Bronchial epithelial cell (primary cell): ENCODE measurements around the gene TMEM63C. TPM values are rescaled to one million over a fixed set of nuclear protein-coding genes. Genes with fewer than 3 reads are reported as not detected.

Experiments used
- DNase-seq: peaks from one replicate; pipeline ENCODE4 v3.0.0-alpha.2; 2010; ENCODE audit warnings: low read depth
- FAIRE-seq: peaks from 2 replicates; lab custom pipeline; 2011; peaks lifted over from hg19 to GRCh38; lab: Jason Lieb, UNC
- H3K27me3 ChIP-seq: 2 replicates; pipeline ENCODE4 v1.5.1; 2011; ENCODE audit warnings: low read length; ENCODE audit not compliant: control insufficient read depth, insufficient read depth
- H3K36me3 ChIP-seq: 2 replicates; pipeline ENCODE4 v1.5.1; 2011; ENCODE audit warnings: low read length; ENCODE audit not compliant: control insufficient read depth, insufficient read depth
- H3K4me3 ChIP-seq: 2 replicates; pipeline ENCODE4 v1.5.1; 2011; ENCODE audit warnings: mild to moderate bottlenecking, low read depth, low read length, control low read depth
- CTCF ChIP-seq: IDR thresholded peaks from 2 replicates; pipeline ENCODE4 v1.5.1; 2011; ENCODE audit warnings: mild to moderate bottlenecking, moderate library complexity, low read length, control low read depth, inconsistent platforms; ENCODE audit not compliant: insufficient read depth, severe bottlenecking
- total RNA-seq: library from RNA; depleted of rRNA; stranded (reverse); fragments of >200 nt; gene quantifications from 2 replicates; pipeline ENCODE4 v1.2.1, GENCODE V29; 2014

TMEM63C gene
- total RNA-seq, 1 donor from 2014 or later, result 0.79 TPM

DNA sequence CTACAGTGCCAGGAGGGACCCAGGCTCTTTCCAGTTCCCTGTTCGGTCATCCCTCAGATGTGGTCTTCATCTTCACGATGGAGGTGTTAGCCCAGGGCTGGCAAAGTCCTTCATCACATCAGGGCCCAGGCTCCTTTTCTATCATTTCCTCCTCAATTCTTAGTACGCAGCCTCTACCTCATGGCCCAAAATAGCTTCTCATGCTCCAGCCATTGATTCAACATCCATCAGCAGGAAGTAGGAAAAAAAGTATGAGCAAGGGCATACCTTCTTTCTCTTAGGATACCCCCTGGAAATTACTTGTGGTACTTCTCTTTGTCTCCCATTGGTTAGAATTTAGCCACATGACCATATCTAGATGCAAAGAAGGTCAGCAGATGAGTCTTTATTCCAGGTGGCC, 27.8 kb upstream of the TMEM63C start:
- no peak for TF ChIP-seq CTCF
- FAIRE-seq (no peak), DNase-seq (no peak)
- H3K27me3 ChIP-seq, result peaks cover 2% of the 10 kb centered on the region
- H3K4me3 ChIP-seq, result no peak overlapping the region
- H3K36me3 ChIP-seq, result no peaks in the 10 kb centered on the region

- TF ChIP-seq CTCF, result no peak
- FAIRE-seq (no peak), DNase-seq (no peak)
- peaks cover 2% of the 10 kb centered on the region for H3K27me3 ChIP-seq
- H3K36me3 ChIP-seq, result no peaks in the 10 kb centered on the region
- H3K4me3 ChIP-seq, result no peak overlapping the region
These were observed 27.2 kb upstream of the TMEM63C start for GRCh38 chr14:77154421-77154820.

- no peak for DNase-seq
- FAIRE-seq, result no peak
- Histone ChIP-seq H3K36me3 (no peaks in the 10 kb centered on the region), H3K4me3 (no peak overlapping the region), H3K27me3 (peaks cover 2% of the 10 kb centered on the region)
- TF ChIP-seq CTCF, result no peak
These were observed 26.5 kb upstream of the TMEM63C start for GRCh38 chr14:77155083-77155482.

- Histone ChIP-seq H3K36me3 (no peaks in the 10 kb centered on the region), H3K27me3 (peaks cover 4% of the 10 kb centered on the region), H3K4me3 (no peak overlapping the region)
- DNase-seq (no peak), FAIRE-seq (no peak)
- TF ChIP-seq CTCF, result no peak
These were observed 23.9 kb upstream of the TMEM63C start for GRCh38 chr14:77157740-77158139.

GRCh38 chr14:77158175-77158881, 23.3 kb upstream of the TMEM63C start:
- FAIRE-seq (peak; percentile 92), DNase-seq (peak; percentile 44)
- no peak for TF ChIP-seq CTCF
- H3K27me3 ChIP-seq, result peaks cover 4% of the 10 kb centered on the region
- H3K36me3 ChIP-seq, result no peaks in the 10 kb centered on the region
- no peak overlapping the region for H3K4me3 ChIP-seq

DNA sequence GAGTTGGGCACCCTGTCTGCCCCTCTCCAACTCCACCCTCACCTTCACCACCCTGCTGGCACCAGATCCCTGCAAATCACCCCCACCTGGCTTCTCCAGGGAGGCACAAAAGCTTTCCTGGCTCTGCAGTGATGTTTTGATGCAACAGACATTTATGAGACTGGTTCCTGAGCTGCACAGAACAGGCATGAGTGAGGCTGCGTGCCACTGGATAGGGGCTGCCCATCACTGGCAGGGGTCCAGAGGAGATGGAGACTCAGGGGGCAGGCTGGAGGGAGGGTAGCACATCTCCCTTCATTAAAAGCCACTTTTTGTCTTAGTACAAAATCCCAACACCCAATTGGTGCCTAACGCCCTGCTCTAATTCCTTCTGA, 22.7 kb upstream of the TMEM63C start:
- DNase-seq (no peak), FAIRE-seq (no peak)
- peaks cover 4% of the 10 kb centered on the region for H3K27me3 ChIP-seq
- TF ChIP-seq CTCF, result no peak
- H3K4me3 ChIP-seq, result no peak overlapping the region
- H3K36me3 ChIP-seq, result no peaks in the 10 kb centered on the region
